Mesenchymal stem cell (in vitro differentiated cells and primary cell): ENCODE measurements around the gene ANKRD33.

Experiments
- DNase-seq: peaks from one replicate; pipeline ENCODE4 v3.0.0-alpha.2; 2013
- H2AFZ ChIP-seq: one replicate; pipeline ENCODE4 v1.6.1; 2013; ENCODE audit warnings: low read depth, mild to moderate bottlenecking, control low read depth, inconsistent platforms, low read length, moderate library complexity
- H2AK5ac ChIP-seq: 2 replicates; pipeline ENCODE4 v1.6.1; 2013; ENCODE audit warnings: low read length, moderate library complexity, mild to moderate bottlenecking, inconsistent platforms; ENCODE audit not compliant: severe bottlenecking
- H2BK120ac ChIP-seq: one replicate; pipeline ENCODE4 v1.6.1; 2013; ENCODE audit warnings: low read depth, mild to moderate bottlenecking, inconsistent platforms, low read length, moderate library complexity
- H2BK12ac ChIP-seq, 2 experiments: one replicate each; pipeline ENCODE4 v1.6.1; 2013; ENCODE audit warnings: inconsistent platforms in 2 of 2, low read length in 2 of 2, mild to moderate bottlenecking in 2 of 2, moderate library complexity in 2 of 2, control low read depth in 1 of 2
- H2BK15ac ChIP-seq: one replicate; pipeline ENCODE4 v1.6.1; 2013; ENCODE audit warnings: mild to moderate bottlenecking, low read depth, inconsistent platforms; ENCODE audit not compliant: poor library complexity, severe bottlenecking
- H2BK5ac ChIP-seq: 2 replicates; pipeline ENCODE4 v1.6.1; 2013; ENCODE audit warnings: low read depth, mild to moderate bottlenecking, low read length, control low read depth, inconsistent platforms; ENCODE audit not compliant: poor library complexity, severe bottlenecking
- H3K14ac ChIP-seq, 2 experiments: one replicate each; pipeline ENCODE4 v1.6.1; 2013; ENCODE audit warnings: inconsistent platforms in 2 of 2, low read length in 2 of 2, control low read depth in 1 of 2, mild to moderate bottlenecking in 1 of 2, moderate library complexity in 1 of 2
- H3K18ac ChIP-seq, 2 experiments: one replicate each; pipeline ENCODE4 v1.6.1; 2013; ENCODE audit warnings: inconsistent platforms in 2 of 2, low read length in 2 of 2, control low read depth in 1 of 2, low read depth in 1 of 2, mild to moderate bottlenecking in 1 of 2
- H3K23ac ChIP-seq, 2 experiments: one replicate each; pipeline ENCODE4 v1.6.1; 2013; ENCODE audit warnings: inconsistent platforms in 2 of 2, low read length in 2 of 2, mild to moderate bottlenecking in 2 of 2, moderate library complexity in 2 of 2, control low read depth in 1 of 2
- H3K27ac ChIP-seq: 2 replicates; pipeline ENCODE4 v1.5.1; 2013; ENCODE audit warnings: mild to moderate bottlenecking, moderate library complexity, low read length, control low read depth, inconsistent platforms; ENCODE audit not compliant: poor library complexity, severe bottlenecking
- H3K27me3 ChIP-seq, 2 experiments: 2 replicates each; pipeline versions ENCODE4 v1.6.1 to v1.7.0; 2013; ENCODE audit warnings: low read length in 2 of 2, mild to moderate bottlenecking in 2 of 2, moderate library complexity in 2 of 2, control low read depth in 1 of 2, inconsistent platforms in 1 of 2; ENCODE audit not compliant: control insufficient read depth in 1 of 2, insufficient read depth in 1 of 2
- H3K36me3 ChIP-seq, 2 experiments: 2 replicates each; pipeline versions ENCODE4 v1.6.1 to v1.7.0; 2013; ENCODE audit warnings: low read length in 2 of 2, control low read depth in 1 of 2, inconsistent platforms in 1 of 2, low read depth in 1 of 2, mild to moderate bottlenecking in 1 of 2; ENCODE audit not compliant: insufficient read depth in 2 of 2, control insufficient read depth in 1 of 2
- H3K4ac ChIP-seq, 2 experiments: one replicate each; pipeline ENCODE4 v1.6.1; 2013; ENCODE audit warnings: inconsistent platforms in 2 of 2, low read length in 2 of 2, mild to moderate bottlenecking in 2 of 2, moderate library complexity in 2 of 2, control low read depth in 1 of 2, low read depth in 1 of 2
- H3K4me1 ChIP-seq: 2 replicates; pipeline ENCODE4 v1.6.1; 2013; ENCODE audit warnings: low read depth, low read length, control low read depth; ENCODE audit not compliant: control insufficient read depth, insufficient read depth
- H3K4me2 ChIP-seq: 2 replicates; pipeline ENCODE4 v1.6.1; 2013; ENCODE audit warnings: low read length, mild to moderate bottlenecking, inconsistent platforms; ENCODE audit not compliant: poor library complexity, severe bottlenecking
- H3K4me3 ChIP-seq, 2 experiments: 2 replicates each; pipeline versions ENCODE4 v1.5.1 to v1.7.0; 2013; ENCODE audit warnings: low read length in 2 of 2, mild to moderate bottlenecking in 2 of 2, control low read depth in 1 of 2, low read depth in 1 of 2; ENCODE audit not compliant: insufficient read depth in 1 of 2
- H3K79me1 ChIP-seq: replicated peaks from 2 replicates; pipeline ENCODE4 v1.6.1; 2013; ENCODE audit warnings: mild to moderate bottlenecking, control low read depth, low read length, inconsistent platforms; ENCODE audit not compliant: poor library complexity, severe bottlenecking
- H3K9ac ChIP-seq: 2 replicates; pipeline ENCODE4 v1.7.0; 2013; ENCODE audit warnings: mild to moderate bottlenecking, low read length, moderate library complexity
- H3K9me3 ChIP-seq: 2 replicates; pipeline ENCODE4 v1.7.0; 2013; ENCODE audit warnings: mild to moderate bottlenecking, low read length; ENCODE audit not compliant: control insufficient read depth
- H4K8ac ChIP-seq: one replicate; pipeline ENCODE4 v1.6.1; 2013; ENCODE audit warnings: inconsistent platforms, mild to moderate bottlenecking, low read length, moderate library complexity
- H4K91ac ChIP-seq: one replicate; pipeline ENCODE4 v1.6.1; 2013; ENCODE audit warnings: mild to moderate bottlenecking, low read length, inconsistent platforms
- WGBS: methylation state at CpG from one replicate; pipeline ENCODE4 v1.1.7; 2013; ENCODE audit warnings: mixed read lengths; 5-methylcytosine and 5-hydroxymethylcytosine counted together

ANKRD33 gene

GRCh38 chr12:51901881-51902280 lies 14.0 kb downstream of the ANKRD33 start:
- no peaks in the 10 kb centered on the region for H3K9me3 ChIP-seq
- no peak overlapping the region for H4K8ac ChIP-seq
- no peak overlapping the region for H3K9ac ChIP-seq
- H2BK5ac ChIP-seq: no peak overlapping the region
- H3K4me3 ChIP-seq: no peak overlapping the region
- H3K18ac ChIP-seq: no peak overlapping the region
- peaks cover 7% of the 10 kb centered on the region for H3K4me1 ChIP-seq
- H2AFZ ChIP-seq: no peak overlapping the region
- H3K79me1 ChIP-seq: no peaks in the 10 kb centered on the region
- 97% methylated on average over 10 of the region's 11 CpGs for WGBS
- H3K36me3 ChIP-seq: no peaks in the 10 kb centered on the region
- H3K4ac ChIP-seq: no peak overlapping the region
- H3K27ac ChIP-seq: no peak overlapping the region
- no peak overlapping the region for H3K14ac ChIP-seq
- no peak overlapping the region for H2BK120ac ChIP-seq
- no peak overlapping the region for H4K91ac ChIP-seq
- H3K27me3 ChIP-seq: no peaks in the 10 kb centered on the region
- DNase-seq: no peak
- no peak overlapping the region for H2BK15ac ChIP-seq
- H3K4me2 ChIP-seq: no peak overlapping the region
- no peak overlapping the region for H2AK5ac ChIP-seq
- no peak overlapping the region for H2BK12ac ChIP-seq
- H3K23ac ChIP-seq: no peak overlapping the region

- H3K9ac ChIP-seq: peak overlapping the region; percentile 95
- peaks cover 0 to 2% of the 10 kb centered on the region in 2 experiments for H3K27me3 ChIP-seq
- no peaks in the 10 kb centered on the region for H3K9me3 ChIP-seq
- H3K4me2 ChIP-seq: no peak overlapping the region
- H3K4me1 ChIP-seq: peaks cover 7% of the 10 kb centered on the region
- H2BK5ac ChIP-seq: no peak overlapping the region
- no peak overlapping the region for H2AK5ac ChIP-seq
- H3K4ac ChIP-seq: peak overlapping the region; percentile 24 to 86
- no peak overlapping the region for H2AFZ ChIP-seq
- peak overlapping the region; percentile 76 to 92 for H3K18ac ChIP-seq
- peak overlapping the region; percentile 87 for H2BK15ac ChIP-seq
- peak overlapping the region in 1 of 2 experiments; percentile 58 for H3K4me3 ChIP-seq
- H2BK120ac ChIP-seq: peak overlapping the region; percentile 95
- H3K79me1 ChIP-seq: no peaks in the 10 kb centered on the region
- DNase-seq: peak; percentile 90
- no peak overlapping the region for H3K14ac ChIP-seq
- peaks cover 0 to 9% of the 10 kb centered on the region in 2 experiments for H3K36me3 ChIP-seq
- peak overlapping the region; percentile 80 to 99 for H2BK12ac ChIP-seq
- no peak overlapping the region for H3K27ac ChIP-seq
- H4K8ac ChIP-seq: no peak overlapping the region
- no peak overlapping the region for H3K23ac ChIP-seq
- H4K91ac ChIP-seq: peak overlapping the region; percentile 43
These were observed 17.1 kb downstream of the ANKRD33 start for GRCh38 chr12:51904951-51905470.

- Histone ChIP-seq H3K4me1 (peaks cover 5% of the 10 kb centered on the region), H2BK5ac (no peak overlapping the region), H3K9me3 (no peaks in the 10 kb centered on the region), H3K14ac (peak overlapping the region in 1 of 2 experiments; percentile 56), H3K4ac (peak overlapping the region; percentile 86 to 90), H2BK12ac (peak overlapping the region; percentile 98 to 99), H3K27ac (no peak overlapping the region), H2BK120ac (peak overlapping the region; percentile 95), H3K4me2 (no peak overlapping the region), H2AFZ (no peak overlapping the region), H4K91ac (peak overlapping the region; percentile 99), H3K36me3 (peaks cover 0 to 9% of the 10 kb centered on the region in 2 experiments), H4K8ac (peak overlapping the region; percentile 98), H3K18ac (peak overlapping the region; percentile 93 to 97), H3K4me3 (peak overlapping the region in 1 of 2 experiments; percentile 95), H2AK5ac (no peak overlapping the region), H3K27me3 (peaks cover 0 to 4% of the 10 kb centered on the region in 2 experiments), H3K9ac (peak overlapping the region; percentile 95), H2BK15ac (peak overlapping the region; percentile 96), H3K23ac (peak overlapping the region in 1 of 2 experiments; percentile 34), H3K79me1 (no peaks in the 10 kb centered on the region)
- DNase-seq: peak; percentile 91
- 39% methylated on average over 17 of the region's 18 CpGs for WGBS
These were observed 17.8 kb downstream of the ANKRD33 start for GRCh38 chr12:51905471-51906429.
